GM19468 (cell line): ENCODE measurements around the gene NTF4.

Experiments used
- ATAC-seq: cut with Tn5 transposase; IDR thresholded peaks from one replicate; pipeline ENCODE4 v1.9.1; 2021; ENCODE audit warnings: mild to moderate bottlenecking, moderate library complexity, moderate number of reproducible peaks; ENCODE audit not compliant: unreplicated experiment; ENCODE audit errors: extremely low read depth

Gene NTF4, protein sequence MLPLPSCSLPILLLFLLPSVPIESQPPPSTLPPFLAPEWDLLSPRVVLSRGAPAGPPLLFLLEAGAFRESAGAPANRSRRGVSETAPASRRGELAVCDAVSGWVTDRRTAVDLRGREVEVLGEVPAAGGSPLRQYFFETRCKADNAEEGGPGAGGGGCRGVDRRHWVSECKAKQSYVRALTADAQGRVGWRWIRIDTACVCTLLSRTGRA

DNA sequence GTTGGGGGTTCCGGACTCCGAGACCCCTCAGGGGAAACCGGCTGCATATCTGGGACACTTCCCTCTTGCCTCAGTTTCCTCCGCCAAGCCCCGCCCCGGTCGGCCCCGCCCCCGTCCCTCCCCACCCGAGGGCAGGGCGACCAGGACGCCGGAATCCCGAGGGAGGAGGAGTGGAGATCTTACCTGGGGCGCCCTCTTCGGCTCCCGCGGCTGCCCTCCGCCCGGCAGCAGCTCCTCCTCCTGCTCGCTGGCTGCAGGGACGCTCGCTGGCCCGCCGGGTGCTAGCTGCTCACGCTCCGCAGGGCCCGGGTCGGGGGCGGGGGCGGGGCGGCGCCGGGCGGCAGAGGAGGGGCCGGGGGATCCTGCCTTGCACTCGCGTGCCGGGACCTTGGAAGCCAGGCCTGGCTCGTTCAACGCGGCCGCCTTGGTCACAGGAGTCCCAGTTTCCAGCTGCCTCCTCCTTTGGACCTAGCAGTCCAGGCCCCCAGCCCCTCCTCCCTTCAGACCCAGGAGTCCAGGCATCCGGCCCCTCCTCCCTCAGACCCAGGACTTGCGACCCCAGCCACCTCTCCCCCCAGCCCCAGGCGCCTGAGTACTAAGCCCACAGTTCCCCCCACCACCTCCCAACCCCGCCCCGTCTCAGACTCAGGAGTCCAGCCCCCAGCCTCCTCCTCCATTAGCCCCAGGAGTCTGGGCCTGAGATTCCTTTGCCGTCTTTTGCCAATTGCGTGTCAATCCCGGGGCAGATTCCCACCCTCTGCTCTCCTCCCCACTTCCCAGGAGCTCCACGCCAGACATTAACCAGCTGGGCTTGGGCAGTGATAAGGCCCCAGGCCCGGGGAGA is at the start of gene NTF4:
NTF4 (minus strand) TSS at position 51 of the 844 bp plus-strand sequence. CDS start 2,821 bp downstream, outside the sequence.
- no peak for ATAC-seq

DNA sequence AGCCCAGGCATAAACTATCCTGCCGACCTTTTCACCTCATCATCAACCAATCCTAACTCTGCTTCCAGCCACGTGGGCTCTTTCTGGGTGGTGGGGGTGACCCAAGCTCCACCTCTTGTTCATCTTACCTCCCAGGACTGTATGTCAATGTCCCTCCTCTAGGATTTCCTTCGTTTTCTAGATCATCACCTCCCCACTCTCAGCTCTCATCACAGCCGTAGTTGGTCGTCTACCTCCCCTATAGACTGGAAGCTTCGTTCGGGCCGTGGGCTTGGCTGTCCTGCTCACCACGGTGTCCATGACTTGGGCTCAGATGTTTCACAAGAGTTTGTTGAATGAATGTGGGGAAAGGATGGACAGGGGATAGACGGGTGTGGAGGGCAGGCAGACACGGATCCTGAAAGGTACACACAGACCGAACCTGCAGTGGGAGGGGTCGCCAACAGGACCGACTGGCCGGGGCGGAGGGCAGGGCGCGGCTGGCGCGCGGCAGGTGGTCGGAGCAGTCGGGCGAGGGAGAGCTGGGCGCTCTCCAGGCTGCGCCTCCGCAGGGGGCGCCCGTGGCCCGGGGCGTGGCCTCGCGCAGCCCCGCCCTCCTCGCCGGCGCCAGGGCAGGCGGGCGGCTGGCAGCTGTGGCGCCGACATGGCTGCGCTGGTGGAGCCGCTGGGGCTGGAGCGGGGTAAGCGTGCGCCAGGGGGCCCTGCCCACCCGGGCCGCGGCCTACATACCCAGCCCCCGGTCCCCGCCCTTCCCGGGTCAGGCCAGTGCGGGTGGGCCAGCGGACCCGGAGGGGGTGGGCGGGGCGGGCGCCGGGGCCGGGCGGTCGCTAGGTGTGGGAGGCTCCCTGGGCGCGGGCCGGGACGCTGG is 49.4 kb upstream of the NTF4 start, which contains the start of gene LIN7B:
LIN7B (plus strand) TSS at position 609 of the 868 bp plus-strand sequence; CDS start at position 644, 35 bp downstream.
- ATAC-seq, result no peak

DNA sequence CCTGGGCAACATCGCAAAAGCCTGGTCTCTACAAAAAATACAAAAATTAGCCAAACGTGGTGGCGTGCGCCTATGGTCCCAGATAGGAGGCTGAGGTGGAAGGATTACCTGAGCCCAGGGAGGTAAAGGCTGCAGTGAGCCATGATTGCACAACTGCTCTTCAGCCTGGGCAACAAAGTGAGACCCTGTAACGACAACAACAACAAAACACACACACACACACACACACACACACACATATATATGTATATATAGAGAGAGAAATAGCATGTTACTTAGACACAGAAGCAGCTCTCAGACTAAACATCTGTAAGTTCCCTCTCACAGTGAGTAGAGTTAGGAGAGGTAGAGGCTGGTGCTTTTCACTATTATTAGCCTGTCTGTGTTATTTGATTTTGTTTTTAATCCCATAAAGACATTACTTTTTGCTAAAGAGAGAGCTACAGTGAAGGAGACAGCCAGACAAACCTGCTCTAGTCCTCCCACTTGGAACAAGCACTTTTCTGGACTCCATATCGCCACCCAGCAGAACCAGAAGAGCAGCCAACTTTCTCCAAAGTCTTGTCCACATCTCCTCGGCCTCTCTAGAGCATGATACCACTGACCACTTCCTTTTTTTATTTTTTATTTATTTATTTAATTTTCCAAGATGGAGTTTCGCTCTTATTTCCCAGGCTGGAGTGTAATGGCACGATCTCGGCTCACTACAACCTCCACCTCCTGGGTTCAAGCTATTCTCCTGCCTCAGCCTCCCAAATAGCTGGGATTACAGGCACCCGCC is 46.8 kb upstream of the NTF4 start:
- ATAC-seq, result no peak

DNA sequence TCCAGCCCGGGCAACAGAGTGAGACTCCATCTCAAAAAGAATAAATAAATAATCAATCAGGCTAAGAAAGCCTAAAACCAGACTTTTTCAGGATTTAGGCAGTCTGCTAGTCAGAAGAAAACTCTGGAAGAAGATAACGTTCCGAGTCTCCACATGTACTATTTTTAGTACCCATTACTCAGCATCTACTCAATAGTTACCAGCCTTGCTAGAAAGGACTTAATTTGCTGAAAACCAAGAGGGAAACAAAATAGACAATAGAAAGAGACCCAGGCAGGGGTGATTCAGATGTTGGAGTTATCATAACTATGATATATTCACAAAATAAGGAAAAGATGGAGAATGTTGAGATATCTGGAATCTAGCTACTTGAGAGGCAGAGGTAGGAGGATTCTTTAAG is 45.9 kb upstream of the NTF4 start:
- no peak for ATAC-seq

DNA sequence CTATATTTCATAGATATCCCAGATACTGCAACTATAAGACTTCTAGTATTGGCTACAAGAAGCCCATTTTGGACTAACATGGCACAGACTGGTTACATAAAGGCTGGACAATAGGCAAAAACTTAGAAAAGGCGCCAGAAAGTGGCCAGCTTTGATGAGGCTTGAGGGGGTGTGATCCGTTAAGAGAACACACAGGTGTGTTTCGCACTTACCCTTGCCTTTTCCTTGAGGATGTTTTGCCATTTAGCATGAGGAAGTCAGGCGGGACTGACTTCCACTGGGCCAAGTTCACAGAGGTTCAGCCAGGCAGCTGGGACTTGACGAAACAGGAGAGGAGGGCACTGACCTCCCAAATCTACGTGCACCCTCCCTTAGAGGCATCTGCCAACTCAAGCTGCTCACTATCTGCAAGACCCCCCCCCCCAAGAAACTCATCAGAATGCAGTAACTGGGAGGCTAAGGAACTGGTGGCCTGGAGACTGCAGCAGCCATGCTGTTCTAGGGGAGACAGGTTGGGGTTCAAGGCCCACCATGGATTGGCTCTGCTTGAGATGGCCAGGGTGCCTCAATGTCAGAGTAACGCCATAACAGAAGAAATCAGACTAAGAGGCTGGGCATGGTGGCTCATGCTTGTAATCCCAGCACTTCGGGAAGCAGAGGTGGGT is 45.1 kb upstream of the NTF4 start:
- no peak for ATAC-seq

DNA sequence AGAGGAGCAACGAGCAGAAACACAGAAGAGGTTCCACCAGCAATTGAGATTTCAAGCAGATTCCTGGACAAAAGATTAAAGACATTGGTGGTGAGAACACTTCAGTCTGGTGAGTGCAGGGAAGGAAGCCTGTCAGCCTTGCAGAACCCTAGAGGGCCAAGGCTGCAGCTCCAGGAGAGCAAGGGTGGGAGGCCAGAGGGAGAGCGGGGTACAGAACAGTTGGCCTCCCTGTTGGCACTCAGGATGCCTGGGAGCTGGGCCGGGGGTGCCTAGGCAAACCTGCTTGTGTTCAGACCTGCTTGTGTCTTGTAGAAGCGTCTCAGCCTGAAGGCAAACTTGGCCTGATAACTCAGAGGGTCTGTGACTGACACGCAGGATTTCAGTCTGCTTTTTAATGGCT is 44.4 kb upstream of the NTF4 start:
- ATAC-seq, result no peak

DNA sequence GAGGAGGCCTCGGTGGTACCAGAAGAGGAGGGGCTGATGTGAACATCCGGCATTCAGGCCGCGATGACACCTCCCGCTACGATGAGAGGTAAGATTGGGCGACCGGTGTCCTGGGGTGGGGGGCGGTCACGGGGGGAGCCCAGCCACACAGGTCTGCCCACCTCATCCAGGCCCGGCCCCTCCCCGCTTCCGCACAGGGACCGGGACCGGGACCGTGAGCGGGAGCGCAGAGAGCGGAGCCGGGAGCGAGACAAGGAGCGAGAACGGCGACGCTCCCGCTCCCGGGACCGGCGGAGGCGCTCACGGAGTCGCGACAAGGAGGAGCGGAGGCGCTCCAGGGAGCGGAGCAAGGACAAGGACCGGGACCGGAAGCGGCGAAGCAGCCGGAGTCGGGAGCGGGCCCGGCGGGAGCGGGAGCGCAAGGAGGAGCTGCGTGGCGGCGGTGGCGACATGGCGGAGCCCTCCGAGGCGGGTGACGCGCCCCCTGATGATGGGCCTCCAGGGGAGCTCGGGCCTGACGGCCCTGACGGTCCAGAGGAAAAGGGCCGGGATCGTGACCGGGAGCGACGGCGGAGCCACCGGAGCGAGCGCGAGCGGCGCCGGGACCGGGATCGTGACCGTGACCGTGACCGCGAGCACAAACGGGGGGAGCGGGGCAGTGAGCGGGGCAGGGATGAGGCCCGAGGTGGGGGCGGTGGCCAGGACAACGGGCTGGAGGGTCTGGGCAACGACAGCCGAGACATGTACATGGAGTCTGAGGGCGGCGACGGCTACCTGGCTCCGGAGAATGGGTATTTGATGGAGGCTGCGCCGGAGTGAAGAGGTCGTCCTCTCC is 43.2 kb upstream of the NTF4 start:
- no peak for ATAC-seq

DNA sequence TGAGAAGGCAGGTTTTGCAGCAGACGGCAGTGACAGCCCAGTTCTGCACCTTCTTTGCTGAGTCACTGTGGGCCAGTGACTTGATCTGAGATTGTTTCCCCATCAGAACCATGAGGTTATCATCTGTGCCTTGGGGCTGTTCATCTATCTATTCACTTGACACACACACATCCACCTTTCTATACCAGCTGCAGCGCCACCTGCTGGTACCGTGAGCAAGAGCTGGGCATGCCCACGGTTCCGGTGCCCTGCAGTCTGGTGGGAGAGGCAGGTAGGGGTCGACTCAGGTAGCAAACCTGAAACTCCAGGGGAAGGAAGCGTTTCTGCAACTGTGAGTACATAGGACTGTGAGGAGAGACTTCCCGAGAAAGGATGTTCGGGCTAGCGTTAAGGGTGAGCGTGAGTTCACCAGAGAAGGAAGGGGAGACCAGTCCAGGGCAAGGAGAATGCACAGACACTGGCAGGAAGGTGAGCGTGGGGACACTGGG is 42.1 kb upstream of the NTF4 start:
- ATAC-seq, result no peak

DNA sequence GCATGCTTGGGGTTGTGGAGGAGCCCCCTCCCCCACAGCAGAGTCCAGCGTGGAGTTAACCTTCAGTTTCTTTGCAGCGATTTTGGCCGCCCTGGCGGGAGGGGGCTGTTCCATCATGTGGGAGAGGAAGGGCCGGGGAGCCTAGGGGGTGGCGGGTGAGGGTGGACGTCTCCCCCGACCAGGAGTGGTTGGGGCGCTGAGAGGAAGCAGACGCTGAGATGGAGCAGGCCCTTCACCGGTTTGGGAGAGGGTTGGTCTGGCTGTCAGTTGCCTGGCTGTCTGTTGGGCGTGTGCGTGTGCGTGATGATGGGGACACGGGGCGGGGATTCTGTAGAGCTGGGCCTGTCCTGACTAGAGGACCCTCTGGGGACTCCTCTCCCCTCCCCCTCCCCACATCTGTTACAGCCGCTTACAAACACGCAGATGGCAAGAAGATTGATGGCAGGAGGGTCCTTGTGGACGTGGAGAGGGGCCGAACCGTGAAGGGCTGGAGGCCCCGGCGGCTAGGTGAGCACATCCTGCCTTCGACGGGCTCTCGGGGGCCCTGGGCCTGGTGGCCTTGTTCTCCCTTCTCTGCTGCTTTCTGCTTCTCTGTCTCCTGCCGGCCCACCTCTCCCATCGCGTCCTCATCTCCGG is 39.7 kb upstream of the NTF4 start:
- ATAC-seq, result no peak

DNA sequence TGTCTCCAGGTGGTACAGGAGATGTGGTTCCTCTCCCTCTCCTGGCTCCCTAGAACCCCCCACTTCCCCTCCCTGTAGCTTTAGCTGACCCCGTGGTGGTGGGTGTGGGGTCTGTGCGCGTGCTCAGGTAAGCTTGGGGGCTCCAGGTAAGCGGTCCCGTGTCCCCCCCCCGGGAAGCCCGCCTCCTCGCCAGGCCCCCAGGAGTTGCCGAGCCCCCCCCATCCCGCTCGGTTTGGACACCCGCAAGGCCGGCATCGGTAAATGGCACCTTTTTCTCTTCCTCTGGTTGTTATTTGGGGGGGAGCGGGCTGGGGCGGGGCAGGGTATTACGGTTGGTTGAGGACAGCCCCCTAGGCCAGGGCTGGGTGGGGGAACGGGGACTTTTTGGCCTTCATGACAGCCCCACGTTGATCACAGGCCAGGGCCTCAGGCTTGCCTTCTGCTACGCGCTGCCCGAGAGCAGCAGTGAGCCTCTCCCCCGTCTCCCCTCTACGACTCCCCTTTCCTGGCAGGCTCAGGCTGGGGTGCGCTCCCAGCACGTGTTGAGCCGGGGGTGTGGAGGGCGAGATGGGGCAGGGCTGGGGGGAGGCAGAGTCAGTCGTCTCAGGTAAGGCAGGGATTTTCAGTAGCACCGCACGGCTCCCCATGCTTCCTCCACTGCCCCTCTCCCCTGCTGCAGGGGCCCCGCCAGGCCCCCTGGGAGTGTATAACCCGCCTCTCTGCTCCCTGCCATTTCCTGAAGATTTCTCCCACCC is 38.9 kb upstream of the NTF4 start:
- ATAC-seq, result no peak

DNA sequence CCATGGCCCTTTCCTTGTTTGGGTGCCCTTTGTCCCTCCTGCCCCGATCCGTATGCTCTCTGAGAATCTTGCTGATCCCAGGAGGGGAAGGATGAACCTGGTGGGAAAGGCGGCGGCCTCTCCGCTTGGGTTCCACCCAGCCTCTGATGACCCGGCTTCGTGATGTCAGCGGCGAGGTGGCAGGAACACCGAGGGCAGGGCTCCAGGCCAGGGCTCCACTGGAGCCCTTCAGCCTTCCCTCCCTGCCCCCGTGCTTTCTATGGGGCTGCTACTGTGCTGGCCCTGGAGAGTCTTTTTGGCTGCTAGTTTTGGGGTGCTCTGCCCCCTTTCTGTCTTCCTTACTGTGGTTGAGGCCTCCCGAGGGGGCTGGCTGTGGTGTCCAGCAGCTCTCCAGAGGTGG is 37.7 kb upstream of the NTF4 start:
- no peak for ATAC-seq

DNA sequence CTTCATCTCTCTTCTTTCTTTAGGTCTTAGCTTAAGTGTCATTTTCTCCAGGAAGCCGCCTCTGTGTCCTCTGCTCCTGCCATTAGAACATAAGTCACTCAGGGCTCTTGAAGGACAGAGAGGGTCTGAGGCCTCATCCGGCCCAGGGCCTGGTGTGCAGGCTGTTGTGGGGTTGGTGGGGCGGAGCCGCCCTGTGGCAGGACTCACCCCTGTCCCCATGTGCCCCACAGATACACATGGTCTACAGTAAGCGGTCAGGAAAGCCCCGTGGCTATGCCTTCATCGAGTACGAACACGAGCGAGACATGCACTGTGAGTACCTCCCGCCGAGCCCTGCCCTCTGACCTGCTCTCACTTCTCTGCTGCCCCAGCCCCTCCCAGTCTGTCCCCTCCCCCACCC is 36.5 kb upstream of the NTF4 start:
- no peak for ATAC-seq

DNA sequence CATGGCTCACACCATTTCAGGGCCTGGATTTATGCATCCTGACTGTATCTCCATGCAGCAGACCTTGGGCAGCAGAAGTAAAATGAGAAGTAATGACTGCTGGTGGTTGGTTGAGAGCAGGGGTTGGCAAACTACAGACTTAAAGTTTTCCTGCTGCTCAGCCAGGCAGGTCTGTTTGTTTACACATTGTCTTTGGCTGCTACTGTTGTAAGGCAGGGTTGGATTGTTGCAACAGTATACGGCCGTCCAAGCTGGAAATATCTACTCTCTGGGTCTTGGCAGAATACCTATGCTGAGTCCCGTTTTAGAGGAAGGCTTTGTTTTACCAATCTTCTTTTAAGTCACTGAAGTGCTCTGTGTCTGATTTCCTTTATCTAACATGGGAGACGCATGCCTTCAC is 34.2 kb upstream of the NTF4 start:
- no peak for ATAC-seq

DNA sequence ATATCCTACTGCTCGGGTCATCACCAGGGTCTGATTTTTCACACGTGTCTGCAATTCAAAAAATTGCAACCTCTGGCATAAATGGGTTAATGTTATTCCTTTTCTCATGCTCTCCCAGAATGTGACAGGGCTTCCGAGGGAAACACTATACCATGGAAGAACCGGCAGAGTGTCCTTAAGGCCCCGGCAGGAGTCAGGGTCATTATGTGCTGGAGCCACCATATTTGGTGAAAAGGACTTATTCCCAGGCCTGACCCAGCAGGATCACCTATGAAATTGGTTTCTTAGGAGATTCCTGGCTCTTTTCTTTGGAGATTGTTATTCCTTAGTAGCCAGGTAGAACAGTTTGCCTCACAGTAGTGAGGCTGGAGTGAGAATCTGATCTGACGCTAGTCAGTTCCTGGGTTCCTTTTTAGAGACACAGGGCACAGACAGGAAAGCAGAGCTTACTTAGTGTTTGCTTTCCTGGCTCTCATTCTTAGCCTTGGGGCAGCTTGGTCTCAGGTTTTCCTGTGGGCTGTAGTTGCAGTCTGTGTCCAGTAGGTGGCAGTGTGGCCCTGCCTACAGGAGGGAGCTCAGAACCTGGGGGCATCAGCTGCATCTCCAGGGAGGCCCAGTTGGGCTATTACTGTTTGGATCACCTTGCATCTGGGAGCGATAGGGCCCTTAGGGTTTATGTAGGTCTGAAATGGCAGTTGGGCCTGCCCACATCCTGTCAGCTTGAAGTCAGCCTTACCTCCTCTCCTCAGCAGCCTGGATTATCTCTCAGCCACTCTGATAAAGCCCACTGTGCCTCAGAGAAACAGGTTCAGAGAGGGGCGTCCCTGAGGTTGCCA is 33.1 kb upstream of the NTF4 start:
- no peak for ATAC-seq

DNA sequence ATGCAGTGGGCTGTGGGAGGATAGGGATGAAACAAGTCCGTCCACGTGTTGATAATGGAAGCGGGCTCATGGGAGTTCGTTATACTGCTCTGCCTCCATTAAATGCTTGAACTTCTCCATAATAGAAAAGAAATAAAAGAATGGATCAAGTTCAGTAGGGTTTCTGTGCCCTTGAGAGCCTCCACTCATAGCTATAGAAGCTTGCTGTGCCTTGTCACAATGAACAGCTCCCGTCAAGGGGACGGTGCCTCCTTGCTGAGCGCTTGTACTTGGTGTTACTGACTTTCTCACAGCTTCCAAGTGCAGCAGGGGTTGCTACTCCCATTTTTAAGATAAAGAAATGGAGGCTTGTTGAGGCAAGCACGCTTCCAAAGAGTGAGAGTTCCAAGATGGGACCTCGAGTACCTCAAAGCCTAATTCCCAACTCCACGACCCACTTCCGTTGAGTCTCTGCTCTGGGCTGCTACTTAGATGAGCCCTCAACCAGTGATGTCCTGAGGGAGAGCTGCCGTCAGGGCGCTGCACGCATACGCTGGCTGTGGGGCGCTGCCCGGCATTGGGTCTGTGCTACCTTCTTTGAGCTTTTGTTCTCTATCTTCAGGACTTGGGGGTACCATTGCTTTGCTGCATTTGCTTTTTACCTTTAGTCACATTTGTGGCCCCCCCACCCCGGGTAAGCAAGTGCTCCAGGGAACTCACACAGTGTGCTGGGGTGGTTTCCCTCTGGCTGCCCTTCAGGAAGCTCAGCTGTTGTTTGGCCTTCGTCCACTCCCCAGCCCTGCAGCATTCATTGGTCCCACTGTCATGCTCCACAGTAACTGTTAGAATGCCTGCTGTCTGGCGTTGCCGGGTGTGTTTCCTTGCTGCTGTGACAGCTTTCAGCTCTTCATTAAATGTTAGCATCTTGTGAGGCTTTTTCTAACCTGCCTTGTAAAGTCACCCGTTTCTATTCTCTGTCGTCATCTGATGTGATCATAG is 30.2 kb upstream of the NTF4 start:
- no peak for ATAC-seq
